NCI-H1048 (cell line): Measurements from ENCODE around the gene CLTCL1.
"Not testable (repeated sequence)": the region's sequence is repeated elsewhere in the genome, so short reads cannot be mapped to it uniquely, and the experiment has no call there.

Experiments
- DNase-seq: peaks from one replicate; lab custom pipeline; 2025; lab: John Stamatoyannopoulos, UW

Gene CLTCL1

GRCh38 chr22:19175602-19176174 is 115.8 kb downstream of the CLTCL1 start:
- DNase-seq: no peak

- no peak for DNase-seq
These were observed 116.4 kb downstream of the CLTCL1 start for GRCh38 chr22:19175026-19175601.

- DNase-seq: no peak
These were observed 117.2 kb downstream of the CLTCL1 start for GRCh38 chr22:19174106-19175025.

- DNase-seq: no peak
These were observed 118.2 kb downstream of the CLTCL1 start for GRCh38 chr22:19173047-19174035.

- no peak for DNase-seq
These were observed 119.1 kb downstream of the CLTCL1 start for GRCh38 chr22:19172213-19173046.

- no peak for DNase-seq
These were observed 121.6 kb downstream of the CLTCL1 start for GRCh38 chr22:19169947-19170318.

GRCh38 chr22:19169002-19169946 is 122.2 kb downstream of the CLTCL1 start:
- no peak for DNase-seq

GRCh38 chr22:19168088-19168890 is 123.2 kb downstream of the CLTCL1 start:
- no peak for DNase-seq

- DNase-seq: no peak
These were observed 124.2 kb downstream of the CLTCL1 start for GRCh38 chr22:19167106-19167869.

GRCh38 chr22:19166421-19166820 is 125.1 kb downstream of the CLTCL1 start:
- no peak for DNase-seq

GRCh38 chr22:19164425-19164824 is 127.1 kb downstream of the CLTCL1 start:
- DNase-seq: no peak

- DNase-seq: not testable (repeated sequence)
These were observed 132.9 kb downstream of the CLTCL1 start for GRCh38 chr22:19158649-19159048.

- not testable (repeated sequence) for DNase-seq
These were observed 135.4 kb downstream of the CLTCL1 start for GRCh38 chr22:19156109-19156508.

- DNase-seq: no peak
These were observed 138.3 kb downstream of the CLTCL1 start for GRCh38 chr22:19152942-19153883.

- no peak for DNase-seq
These were observed 140.0 kb downstream of the CLTCL1 start for GRCh38 chr22:19151329-19152191.
